Stimulated activated CD8-positive, alpha-beta memory T cell treated with anti-CD3 and anti-CD28 coated beads, Interleukin-15, amount 100 ng/mL, for 24 hours (primary cell): ENCODE results near the gene ZXDC.

Source experiments
- DNase-seq: peaks from one replicate; pipeline ENCODE4 v3.0.0-alpha.2; 2020; ENCODE audit warnings: low read depth

Gene ZXDC

DNA sequence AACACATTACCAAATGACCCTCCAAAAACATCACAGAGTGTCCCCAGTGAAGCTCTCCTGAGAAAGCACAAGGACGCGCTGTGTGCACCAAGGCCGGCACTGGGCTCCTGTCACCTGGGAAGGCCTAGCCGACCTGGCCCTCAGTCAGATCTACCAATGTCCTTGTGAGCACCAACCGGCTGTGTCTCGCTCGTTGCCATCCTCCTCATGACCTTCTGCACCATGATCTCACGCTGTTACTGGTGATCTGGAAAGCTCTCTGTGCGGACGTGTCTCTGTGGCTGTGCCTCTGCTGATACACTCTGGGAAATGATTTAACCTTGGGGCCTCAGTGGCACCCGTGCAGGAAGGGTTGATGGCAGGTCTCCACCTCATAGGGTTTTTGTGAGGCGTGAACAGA, 24.2 kb downstream of the ZXDC start:
- no peak for DNase-seq

DNA sequence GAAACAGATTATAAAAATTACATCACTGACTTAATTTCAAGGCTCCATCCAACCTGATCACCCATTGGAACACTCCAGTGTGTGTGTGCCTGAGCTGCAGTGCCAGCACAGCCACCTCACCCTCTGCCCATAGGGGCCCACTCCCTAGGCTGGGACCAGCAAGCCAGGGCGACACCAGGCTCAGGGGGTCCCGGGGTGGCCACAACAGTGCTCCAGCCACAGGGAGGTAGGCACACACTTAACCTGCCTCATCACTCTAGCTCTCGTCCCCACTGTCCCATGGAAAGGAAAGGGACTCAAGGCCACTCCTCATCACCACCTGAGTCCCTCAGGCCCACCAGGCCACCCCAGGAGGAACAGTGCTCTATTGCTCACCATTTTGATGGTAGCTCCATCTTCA, 24.9 kb downstream of the ZXDC start:
- no peak for DNase-seq

DNA sequence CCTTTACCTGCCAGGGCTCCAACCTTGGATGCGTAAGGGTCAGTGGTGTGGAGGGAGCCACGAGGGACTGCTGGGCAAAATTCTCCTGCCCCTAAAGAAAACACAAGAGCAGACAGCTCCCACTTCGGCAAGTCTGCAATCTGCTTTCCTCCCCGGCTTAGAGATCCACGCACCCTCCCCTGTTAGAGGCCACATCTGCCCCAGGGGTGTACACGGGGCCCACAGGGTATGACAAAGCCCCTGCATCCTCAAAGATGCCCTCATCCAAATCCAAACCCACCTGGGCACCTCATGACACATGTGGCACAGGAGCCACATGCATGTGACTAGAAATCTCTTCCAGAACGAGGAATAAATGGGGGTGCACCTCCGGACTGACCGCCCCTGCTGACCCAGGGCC, 25.5 kb downstream of the ZXDC start:
- no peak for DNase-seq

DNA sequence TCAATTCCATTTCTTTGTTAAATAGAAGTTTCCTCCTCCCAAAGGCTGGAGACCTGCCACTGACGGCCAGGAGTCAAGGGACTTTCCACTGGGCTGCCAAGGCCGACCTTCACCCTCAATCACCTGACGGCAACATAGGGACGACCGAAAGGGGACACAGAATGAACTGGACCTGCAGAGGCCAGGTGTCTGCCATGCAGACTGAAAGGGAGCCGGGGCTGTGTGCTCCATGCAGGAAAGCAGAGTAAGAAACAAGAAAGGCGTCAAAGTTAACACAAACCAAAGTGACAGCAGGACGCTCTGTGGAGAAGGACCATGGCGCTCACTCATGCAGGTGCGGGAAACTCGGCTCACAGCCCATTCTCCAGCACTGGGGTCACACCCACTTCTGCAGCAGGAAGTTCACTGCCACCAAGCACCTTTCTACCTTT, 26.1 kb downstream of the ZXDC start:
- no peak for DNase-seq

DNA sequence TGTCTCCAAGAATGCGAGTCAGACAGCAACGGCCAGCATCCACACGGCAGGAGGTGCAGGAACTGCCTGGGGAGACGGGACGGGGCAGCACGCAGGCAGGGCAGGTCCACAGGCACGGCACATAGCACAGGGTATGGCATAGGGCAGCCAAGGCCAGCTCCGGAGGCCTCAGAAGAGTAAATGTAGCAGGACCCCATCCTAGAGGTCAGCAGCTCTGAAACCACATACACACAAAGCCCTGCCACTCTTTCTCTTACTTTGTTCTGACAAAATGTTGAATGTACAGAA, 26.9 kb downstream of the ZXDC start:
- DNase-seq: no peak

DNA sequence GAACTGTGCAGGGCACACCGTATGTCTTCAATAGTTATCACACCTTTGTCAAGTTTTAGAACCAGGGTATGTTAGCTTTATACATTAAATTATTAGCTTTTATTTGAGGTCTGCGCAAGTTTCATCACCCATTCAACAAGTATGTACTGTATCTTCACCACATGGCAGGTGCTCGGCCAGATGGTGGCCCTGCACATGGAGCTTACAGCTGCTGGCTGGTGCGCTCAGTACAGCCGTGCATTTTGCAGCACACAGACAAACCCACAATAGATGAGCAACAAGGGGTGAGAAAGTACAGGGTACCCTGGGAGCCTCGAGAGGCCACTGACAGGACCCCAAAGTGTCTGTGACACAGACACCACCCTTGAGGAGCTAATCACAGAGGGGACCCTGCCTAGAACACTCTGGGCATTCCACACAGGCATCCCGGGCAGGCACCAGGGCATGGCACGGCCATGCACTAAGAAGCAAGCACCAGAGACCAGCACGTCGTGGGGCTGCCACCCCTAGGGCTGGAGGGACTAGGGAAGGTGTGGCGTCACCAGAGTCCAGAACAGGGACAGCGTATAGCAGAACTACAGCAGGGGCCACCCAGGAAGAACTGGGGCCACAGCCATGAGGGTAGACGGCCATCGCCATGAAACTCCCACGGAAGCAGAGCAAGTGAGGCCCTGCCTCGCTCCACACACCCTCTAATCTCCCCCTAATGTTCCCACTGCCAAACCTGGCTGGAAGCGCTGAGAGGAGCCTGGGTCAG, 27.4 kb downstream of the ZXDC start:
- no peak for DNase-seq

DNA sequence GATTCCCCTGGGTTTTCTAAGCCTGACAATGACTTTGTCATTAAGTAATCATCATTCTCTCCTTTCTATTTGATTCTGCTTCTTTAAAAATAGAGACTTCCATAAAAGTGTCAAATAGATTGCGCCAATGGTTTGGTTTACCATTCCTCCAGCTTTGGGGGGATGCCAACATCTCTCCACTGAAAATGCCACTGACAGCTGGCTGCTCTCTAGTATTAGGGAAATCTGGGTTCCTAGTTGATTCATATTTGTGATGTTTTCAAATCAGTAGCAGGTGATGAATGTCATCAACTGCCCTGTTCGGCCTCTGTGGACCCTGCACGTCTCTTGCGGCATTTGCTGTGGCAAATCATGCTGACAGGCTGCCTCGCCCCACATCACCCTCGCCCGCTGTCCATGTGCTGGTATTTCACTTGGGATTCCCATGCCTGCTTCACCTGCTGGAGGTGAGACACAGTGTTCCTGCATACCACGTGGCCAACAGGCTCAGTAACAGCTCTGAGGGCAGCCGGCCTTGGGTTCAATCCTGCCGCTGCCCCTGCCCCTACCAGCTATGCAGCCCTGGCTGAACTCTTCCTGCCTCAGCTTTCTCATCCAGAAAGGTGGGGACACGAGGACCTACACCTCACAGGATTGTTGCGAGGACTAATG, 28.1 kb downstream of the ZXDC start:
- DNase-seq: no peak

DNA sequence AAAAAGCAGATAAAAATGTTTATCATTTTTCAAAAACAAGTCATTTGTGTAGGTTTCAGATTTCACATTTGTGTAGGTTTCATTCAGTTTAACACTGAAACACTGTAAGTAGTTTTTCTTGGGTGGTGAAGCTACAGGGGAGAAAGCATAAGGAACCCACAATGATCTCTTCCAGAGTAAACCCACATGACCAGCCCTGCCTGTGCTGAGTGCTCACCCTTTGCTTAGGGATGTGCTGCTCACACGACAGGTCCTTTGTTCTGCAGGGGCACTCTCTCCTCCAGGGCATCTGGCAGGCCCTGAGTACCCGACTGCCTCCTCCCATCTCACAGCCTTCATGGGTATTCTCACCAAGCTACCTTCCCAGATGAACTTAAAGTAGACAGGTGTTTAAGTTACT, 28.9 kb downstream of the ZXDC start:
- DNase-seq: no peak

DNA sequence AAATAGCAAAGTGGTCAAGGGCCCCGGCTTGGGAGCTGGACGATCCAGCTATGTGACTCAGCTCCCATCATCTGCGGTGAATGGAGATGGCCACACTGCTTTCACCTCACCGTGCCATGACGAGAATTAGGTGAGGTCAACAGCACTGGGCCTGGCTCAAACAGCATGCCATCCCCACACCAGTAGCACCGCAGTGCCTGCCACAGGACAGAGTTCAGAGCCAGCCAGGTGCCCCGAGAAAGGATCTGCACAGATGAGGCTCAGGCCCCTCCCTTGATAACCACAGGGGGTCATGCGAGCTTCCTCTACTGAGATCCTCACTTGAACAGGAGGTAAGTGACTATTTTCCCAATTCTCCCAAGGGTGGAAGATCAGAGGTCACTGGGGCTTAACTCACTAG, 29.4 kb downstream of the ZXDC start:
- DNase-seq: no peak

DNA sequence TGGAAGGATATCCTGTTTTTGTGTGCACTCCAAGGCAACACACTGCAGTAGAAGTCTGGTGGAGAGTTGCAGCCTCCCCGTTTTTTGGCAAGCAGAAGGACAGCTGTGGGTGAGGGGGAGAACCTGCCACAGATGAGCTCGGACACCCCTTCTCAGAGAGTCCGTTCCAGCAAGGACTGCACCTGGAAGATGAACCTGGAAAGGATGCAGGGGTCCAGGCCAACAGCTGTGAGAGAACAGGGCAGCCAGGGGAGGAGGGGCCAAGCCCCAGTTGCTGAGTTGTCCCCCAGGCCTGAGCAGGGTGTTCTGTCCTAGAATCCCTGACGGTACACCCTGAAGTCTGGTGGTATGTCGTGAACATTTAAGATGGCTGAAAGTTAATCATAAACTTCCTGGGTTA, 30.2 kb downstream of the ZXDC start:
- no peak for DNase-seq

DNA sequence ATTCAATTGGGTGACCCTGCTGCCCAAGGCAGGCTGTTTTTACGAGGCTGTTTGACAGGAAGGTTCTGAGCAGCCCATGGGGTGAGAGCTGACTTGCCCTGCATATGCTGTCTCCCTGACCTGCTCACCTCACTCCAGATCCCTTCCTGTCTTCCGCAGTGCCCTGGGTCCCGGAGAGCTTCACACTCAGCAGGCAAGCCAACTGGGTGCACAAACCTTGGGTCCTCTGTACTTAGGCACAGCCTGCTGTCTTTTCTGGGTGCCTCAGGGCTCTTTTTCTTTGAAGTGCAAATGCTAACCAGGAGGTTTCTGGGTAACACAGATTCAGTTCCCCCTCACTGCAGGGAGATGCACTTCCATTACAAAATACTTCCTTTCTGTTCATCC, 32.8 kb downstream of the ZXDC start:
- no peak for DNase-seq

DNA sequence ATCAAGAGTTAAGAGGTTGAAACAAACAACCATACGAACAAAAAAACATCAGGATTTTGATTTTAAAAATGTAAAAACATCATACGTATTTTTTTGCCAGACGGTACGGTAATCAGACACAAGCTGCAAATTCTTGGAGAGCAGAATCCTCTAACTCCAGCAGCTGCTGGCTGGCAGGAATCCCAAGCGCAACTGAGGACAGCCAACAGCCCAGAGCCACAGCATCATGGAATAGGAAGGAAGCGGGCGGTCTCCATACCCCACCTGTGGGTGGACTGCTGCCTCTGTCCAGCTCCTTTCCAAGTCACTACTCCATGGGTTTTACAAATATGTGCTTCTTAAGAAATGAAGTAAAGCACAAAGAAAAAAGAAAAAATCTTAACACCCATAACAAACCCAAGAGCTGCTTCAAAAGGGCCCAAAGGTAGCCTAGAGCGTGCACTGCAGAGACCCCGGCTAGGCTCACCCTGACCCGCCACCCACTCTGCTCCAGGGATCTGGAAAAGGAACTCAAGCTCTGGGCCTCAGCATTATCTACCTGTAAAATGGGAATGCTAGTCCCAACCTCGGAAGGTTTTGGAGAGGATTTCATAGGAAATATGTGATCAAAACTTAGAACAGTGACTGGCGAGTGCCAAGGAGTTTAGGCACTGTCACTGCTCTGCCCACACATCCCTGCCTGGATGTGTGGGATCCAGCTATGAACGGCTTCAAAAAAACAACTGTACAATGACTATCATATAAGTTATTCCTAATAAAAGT, 33.4 kb downstream of the ZXDC start:
- no peak for DNase-seq

DNA sequence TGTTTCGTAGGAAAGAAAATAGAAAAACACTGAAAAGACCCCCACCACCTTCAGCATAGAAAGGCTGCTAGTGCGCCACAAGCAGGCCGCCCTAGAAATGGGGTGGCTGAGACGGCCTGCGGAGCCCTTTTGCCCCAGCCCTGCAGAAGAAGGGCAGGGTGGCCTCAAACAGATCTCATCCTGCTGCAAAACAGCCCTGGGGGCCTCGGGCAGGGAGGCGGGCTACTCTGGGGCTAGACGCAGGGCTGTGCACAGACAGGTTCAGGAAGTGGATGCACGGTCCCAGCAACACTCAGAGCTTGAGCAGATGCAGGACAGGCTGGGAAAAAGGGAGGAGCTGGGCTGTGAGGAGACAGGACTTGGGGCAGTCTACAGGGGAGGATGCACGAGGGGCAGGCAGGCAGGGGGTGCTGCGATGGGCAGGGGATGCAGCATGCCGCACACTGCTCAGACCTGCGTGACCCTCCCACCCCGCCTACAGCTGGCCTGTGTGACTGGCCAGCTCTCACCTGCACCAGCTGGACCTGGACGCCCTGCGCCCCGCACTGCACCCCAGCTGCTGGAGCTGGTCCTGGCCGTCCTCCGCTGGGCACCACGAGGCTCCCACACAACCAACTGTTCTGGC, 34.3 kb downstream of the ZXDC start:
- no peak for DNase-seq

DNA sequence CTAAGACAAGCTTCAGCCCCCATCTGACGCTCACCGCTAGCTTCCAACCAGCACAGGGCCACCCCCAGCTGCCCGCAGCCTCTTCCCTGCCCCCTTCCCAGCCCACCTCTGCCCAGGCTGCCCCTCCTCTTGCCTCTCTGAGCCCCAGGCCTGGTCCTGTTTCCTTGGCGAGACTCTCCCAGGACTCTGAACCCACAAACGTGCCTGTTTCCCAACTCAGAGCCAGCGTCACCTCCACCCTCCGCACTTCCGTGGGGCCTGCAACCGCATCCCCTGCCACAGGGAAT, 35.0 kb downstream of the ZXDC start:
- no peak for DNase-seq

DNA sequence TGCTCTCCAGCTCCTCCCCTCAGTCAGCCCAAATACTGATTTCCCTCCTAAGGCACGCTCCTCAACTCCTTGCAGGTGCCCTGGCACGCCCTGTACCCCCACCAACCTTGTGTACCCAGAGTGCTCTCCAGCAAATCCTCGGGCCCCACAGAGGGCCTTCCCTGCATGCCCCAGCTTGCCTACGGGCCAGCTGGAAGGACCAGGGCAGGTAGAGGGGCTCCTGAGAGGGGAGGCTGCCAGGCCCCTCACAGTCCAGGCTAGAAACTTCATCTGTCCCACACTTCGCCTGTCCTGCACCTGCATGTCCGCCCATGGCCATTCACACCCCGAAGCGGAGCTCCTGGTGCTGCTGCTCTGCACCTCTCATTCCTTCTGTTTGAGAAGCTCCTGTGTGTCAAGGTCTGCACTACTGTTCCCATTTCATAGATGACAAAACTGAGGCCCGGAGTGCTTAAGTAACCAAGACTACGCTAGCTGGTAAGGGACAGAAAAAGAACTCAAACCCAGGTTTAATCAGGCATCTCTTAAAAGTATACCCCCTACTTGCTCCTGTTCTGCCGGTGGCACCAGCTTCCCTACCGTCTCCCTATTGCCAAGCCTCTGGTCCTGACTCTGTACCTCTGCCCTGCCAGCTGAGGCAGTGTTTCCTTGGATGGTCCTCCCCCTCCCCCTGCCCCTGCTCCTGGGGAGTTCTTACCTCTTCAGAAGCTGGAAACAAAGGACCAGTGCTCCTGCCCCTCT, 35.6 kb downstream of the ZXDC start:
- no peak for DNase-seq

DNA sequence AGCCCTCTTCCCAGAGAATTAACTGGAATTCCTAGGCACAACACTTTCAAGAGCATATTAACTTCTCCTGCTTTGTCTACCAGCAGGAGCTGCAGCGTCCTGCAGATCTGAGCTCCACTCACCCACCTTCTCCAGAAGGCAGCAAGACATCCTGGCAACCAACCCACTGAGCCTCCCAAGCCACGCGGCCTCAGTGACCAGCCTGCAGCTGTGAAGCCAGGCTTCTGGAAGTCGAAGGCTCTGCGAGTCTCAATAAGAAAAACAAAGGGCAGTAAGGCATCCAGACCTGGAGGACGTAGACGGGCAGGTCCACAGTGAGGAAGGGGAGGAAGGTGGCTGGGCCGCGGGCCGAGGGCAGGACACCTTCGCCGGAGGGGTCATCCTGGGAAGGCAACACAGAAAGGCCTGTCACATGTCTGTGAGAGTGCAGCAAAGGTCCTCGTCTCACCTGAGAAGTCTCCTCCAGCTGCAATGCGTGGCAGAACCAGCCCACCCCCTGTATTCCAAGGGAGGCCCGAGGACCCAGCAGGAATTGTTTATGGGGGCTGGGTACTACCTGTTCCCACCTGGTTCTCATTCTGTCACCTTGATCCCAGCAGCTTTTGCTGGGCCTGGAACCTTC, 36.2 kb downstream of the ZXDC start:
- DNase-seq: no peak

DNA sequence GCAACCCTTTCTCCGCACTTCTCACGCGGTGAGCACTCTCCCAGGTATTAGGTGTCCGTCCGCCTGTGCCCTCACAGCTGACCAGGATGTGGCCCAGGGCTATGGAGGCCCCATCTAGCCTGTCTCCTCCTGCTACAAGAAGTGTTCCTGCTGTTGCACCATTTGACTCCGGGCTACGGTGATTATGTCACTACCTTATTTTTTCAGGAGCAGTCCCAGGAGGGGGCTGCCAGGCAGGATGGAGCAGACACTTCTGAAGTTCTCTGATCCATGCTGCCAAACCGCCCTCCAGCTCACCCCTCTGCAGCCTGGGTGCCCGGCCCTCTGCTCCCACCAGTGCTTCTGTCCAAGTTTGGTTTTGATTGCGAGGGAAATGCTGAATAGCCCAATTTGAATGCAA, 36.9 kb downstream of the ZXDC start:
- no peak for DNase-seq

DNA sequence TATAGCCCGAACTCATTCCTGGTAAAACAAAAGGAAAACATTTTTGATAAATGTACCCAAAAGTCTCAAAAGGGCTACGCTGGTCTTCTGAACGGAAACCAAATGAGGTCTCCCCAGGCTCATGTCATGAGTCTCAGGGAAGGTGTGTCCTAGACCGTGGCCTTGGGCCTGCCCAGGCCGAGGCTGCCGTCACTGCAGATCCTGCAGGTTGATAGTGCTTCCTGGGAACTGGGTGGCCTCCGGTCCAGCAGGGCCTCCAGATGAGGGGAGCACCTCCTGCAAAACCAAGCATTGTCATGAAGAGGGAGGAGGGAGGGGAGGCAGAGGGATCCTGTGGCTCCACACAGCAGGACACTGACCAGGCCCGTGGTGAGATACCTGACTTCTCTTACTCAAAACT, 37.5 kb downstream of the ZXDC start:
- DNase-seq: no peak

DNA sequence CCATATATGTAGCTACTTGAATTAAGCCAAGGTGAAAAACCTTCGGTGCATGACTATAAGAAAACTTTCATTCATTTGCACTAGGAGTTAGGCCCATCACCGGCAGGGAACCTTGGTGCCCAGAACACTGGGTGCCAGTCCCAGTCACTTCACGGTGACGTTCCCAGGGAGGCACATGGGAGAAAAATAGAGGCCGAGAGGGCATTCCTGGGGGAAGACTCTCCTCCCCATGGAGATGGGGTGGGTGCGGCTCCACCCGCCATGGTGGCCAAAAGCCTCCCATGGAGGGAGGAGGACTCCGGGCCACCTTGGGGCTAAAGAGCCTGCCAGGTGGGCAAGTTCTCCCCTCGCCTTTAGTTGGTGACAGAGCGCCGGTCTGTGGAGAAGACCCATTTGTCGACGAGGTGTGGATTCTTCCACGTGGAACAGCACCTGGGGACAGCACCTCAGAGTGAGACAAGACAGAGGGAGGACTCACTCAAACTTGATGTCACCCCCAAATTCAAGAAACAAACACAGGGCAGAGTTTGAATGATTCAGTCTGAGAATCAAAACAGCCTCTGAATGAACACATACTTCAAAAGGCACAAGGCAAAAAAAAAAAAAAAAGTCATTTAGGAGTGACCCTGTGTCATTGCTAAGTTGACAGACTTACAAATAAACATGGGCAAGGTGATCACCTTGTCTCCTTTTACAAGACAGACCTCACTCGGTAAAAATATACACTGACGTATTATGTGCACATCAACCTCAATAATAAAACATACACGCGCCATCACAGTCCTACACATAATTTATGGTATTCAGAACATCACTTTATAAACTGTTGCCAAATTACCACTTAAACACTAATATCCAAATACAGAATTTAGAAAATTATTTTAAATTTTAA, 38.6 kb downstream of the ZXDC start:
- DNase-seq: no peak

DNA sequence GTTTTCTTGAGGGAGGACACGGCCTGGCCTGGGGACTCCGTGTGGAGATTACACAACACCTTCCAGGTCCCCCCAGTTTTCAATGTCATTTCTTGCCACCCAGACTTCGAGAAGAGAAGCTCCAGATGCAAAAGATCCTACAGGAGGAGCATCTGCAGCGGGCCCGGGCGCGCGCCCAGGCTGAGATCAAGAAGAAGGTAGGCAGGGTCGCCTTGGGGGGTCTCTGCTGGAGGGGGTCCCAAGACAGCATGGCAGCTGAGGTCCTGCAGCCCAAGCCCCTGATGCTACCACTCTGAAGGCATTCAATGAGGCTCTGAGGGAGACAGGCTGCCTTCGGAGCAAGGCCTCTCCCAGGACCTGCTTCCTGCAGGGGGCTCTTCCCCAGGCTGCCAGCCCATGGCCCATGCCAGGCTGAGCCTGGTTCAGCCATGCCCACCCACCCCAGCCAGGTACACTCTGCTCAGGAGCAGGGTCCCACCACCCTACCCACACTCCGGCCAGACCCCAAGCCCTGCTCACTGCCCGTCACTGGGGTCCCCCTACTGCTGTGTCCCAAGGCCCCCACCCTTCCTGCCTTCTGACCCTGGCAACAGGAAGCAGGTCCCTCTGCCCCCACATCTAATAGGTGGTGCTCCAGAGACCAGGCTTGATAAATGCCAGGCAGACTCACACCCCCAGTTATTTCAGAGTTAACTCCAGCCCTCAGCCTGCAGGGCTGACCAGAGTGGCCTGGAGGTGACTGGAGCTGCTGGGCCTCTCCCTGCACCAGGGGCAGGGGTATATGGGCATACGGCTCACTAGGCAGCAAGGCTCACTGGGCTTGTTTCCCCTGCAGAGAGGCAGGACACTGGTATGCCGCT, 40.0 kb downstream of the ZXDC start:
- no peak for DNase-seq
